GM12864 (cell line): ENCODE measurements around the gene RPRD1A.

Source experiments
- DNase-seq: peaks from one replicate; pipeline ENCODE4 v3.0.0-alpha.2; 2011; ENCODE audit warnings: low read depth
- H3K4me3 ChIP-seq: 2 replicates; pipeline ENCODE4 v1.5.1; 2011; ENCODE audit warnings: mild to moderate bottlenecking, low read depth, low read length, control low read depth
- CTCF ChIP-seq: IDR thresholded peaks from 2 replicates; pipeline ENCODE4 v1.5.1; 2011; ENCODE audit warnings: low read depth, mild to moderate bottlenecking, moderate library complexity, low read length, control low read depth, inconsistent platforms; ENCODE audit errors: missing control alignments

RPRD1A gene

GRCh38 chr18:35956226-35956625, 111.1 kb downstream of the RPRD1A start:
- TF ChIP-seq CTCF = no peak
- no peak for DNase-seq
- no peak overlapping the region for H3K4me3 ChIP-seq

GRCh38 chr18:35953688-35954087, 113.7 kb downstream of the RPRD1A start:
- no peak for DNase-seq
- no peak overlapping the region for H3K4me3 ChIP-seq
- no peak for TF ChIP-seq CTCF

GRCh38 chr18:35950628-35950982, 116.8 kb downstream of the RPRD1A start:
- no peak for TF ChIP-seq CTCF
- no peak overlapping the region for H3K4me3 ChIP-seq
- DNase-seq = no peak

- DNase-seq = no peak
- peak overlapping the region; percentile 41 for H3K4me3 ChIP-seq
- peak; percentile 94 for TF ChIP-seq CTCF
Measured at GRCh38 chr18:35949903-35950627, 117.3 kb downstream of the RPRD1A start.

GRCh38 chr18:35949090-35949489, 118.3 kb downstream of the RPRD1A start:
- no peak overlapping the region for H3K4me3 ChIP-seq
- no peak for TF ChIP-seq CTCF
- DNase-seq = no peak

- DNase-seq = no peak
Measured at GRCh38 chr18:35948080-35948479, 119.3 kb downstream of the RPRD1A start.

More at GRCh38 chr18:35948080-35948479, 119.3 kb downstream of the RPRD1A start:
- no peak overlapping the region for H3K4me3 ChIP-seq
- TF ChIP-seq CTCF = no peak
